COLO668 (cell line): ENCODE data around the gene KLHL22.
"Not testable (repeated sequence)": the region's sequence is repeated elsewhere in the genome, so short reads cannot be mapped to it uniquely, and the experiment has no call there.

Experiments used
- DNase-seq: peaks from one replicate; lab custom pipeline; 2025; ENCODE audit not compliant: unreplicated experiment; lab: John Stamatoyannopoulos, UW

The KLHL22 gene

GRCh38 chr22:20523086-20523983, 27.7 kb upstream of the KLHL22 start:
- DNase-seq: no peak

- DNase-seq: no peak
Measured at GRCh38 chr22:20522134-20523004, 26.8 kb upstream of the KLHL22 start.

GRCh38 chr22:20520093-20520511, 24.5 kb upstream of the KLHL22 start:
- no peak for DNase-seq

GRCh38 chr22:20519558-20519957, 24.0 kb upstream of the KLHL22 start:
- DNase-seq: no peak

GRCh38 chr22:20517841-20518592, 22.4 kb upstream of the KLHL22 start:
- no peak for DNase-seq

- no peak for DNase-seq
Measured at GRCh38 chr22:20517422-20517821, 21.8 kb upstream of the KLHL22 start.

GRCh38 chr22:20516399-20516798, 20.8 kb upstream of the KLHL22 start:
- DNase-seq: no peak

GRCh38 chr22:20514658-20515406, 19.2 kb upstream of the KLHL22 start:
- no peak for DNase-seq

- DNase-seq: no peak
Measured at GRCh38 chr22:20511578-20512229, 16.1 kb upstream of the KLHL22 start.

- no peak for DNase-seq
Measured at GRCh38 chr22:20510811-20511577, 15.4 kb upstream of the KLHL22 start.

- peak; percentile 28 for DNase-seq
Measured at GRCh38 chr22:20509344-20510047, 13.9 kb upstream of the KLHL22 start.

GRCh38 chr22:20508815-20509271, 13.2 kb upstream of the KLHL22 start:
- no peak for DNase-seq

GRCh38 chr22:20508067-20508755, 12.6 kb upstream of the KLHL22 start:
- DNase-seq: not testable (repeated sequence)

GRCh38 chr22:20507253-20508066, 11.9 kb upstream of the KLHL22 start, which contains the start of gene MED15:
TSS of gene MED15 (plus strand) at chr22:20507610. CDS start at chr22:20507679, 69 bp downstream.
- peak; percentile 94 for DNase-seq

GRCh38 chr22:20506543-20507252, 11.1 kb upstream of the KLHL22 start:
- DNase-seq: no peak

- not testable (repeated sequence) for DNase-seq
Measured at GRCh38 chr22:20504293-20504922, 8.8 kb upstream of the KLHL22 start.
